HepG2 (cell line): ENCODE measurements around the gene CNNM4. TPM values are rescaled to one million over a fixed set of nuclear protein-coding genes. Genes with fewer than 3 reads are reported as not detected.

Source experiments
- AFF4 ChIP-seq: sonication (generic); formaldehyde crosslinking; IDR thresholded peaks from 2 replicates; pipeline ENCODE4 v1.4.0; 2020; ENCODE audit warnings: missing genetic modification reagents
- ASH2L ChIP-seq: fragments of 300-600, 200-600 bp; sonication (generic); IDR thresholded peaks from 2 replicates; pipeline ENCODE4 v1.7.0; 2017; ENCODE audit warnings: low read depth, mild to moderate bottlenecking, moderate library complexity, mixed read lengths, low read length; ENCODE audit not compliant: insufficient read length
- HIVEP1 ChIP-seq: sonication (generic); formaldehyde crosslinking; IDR thresholded peaks from 2 replicates; pipeline ENCODE4 v1.4.0; 2020; ENCODE audit warnings: mild to moderate bottlenecking, missing genetic modification reagents
- KDM5B ChIP-seq: sonication (generic); formaldehyde crosslinking; IDR thresholded peaks from 2 replicates; pipeline ENCODE4 v1.4.0; 2020; ENCODE audit warnings: missing genetic modification reagents, mild to moderate bottlenecking, borderline replicate concordance
- POGK ChIP-seq: sonication (generic); formaldehyde crosslinking; conservative IDR thresholded peaks from 2 replicates; pipeline ENCODE4 v1.8.0; 2022; ENCODE audit warnings: mild to moderate bottlenecking, moderate library complexity, missing genetic modification reagents
- RARA ChIP-seq: IDR thresholded peaks from 2 replicates; pipeline ENCODE4 v1.6.1; 2016; ENCODE audit warnings: missing genetic modification reagents, missing compliant biosample characterization
- SALL1 ChIP-seq: sonication (generic); formaldehyde crosslinking; IDR thresholded peaks from 2 replicates; pipeline ENCODE4 v1.8.0; 2022; ENCODE audit warnings: mild to moderate bottlenecking, missing genetic modification reagents
- THRA ChIP-seq: sonication (generic); formaldehyde crosslinking; IDR thresholded peaks from 2 replicates; pipeline ENCODE4 v1.4.0; 2020; ENCODE audit warnings: missing genetic modification reagents, borderline replicate concordance
- ZBTB10 ChIP-seq: sonication (generic); formaldehyde crosslinking; IDR thresholded peaks from 2 replicates; pipeline ENCODE4 v1.4.0; 2020; ENCODE audit warnings: missing genetic modification reagents, borderline replicate concordance
- ZNF124 ChIP-seq: sonication (generic); formaldehyde crosslinking; IDR thresholded peaks from 2 replicates; pipeline ENCODE4 v1.4.0; 2020; ENCODE audit warnings: missing genetic modification reagents
- ZNF280D ChIP-seq: sonication (generic); formaldehyde crosslinking; IDR thresholded peaks from 2 replicates; pipeline ENCODE4 v1.5.1; 2020; ENCODE audit warnings: mild to moderate bottlenecking, missing genetic modification reagents
- ZNF296 ChIP-seq: sonication (generic); formaldehyde crosslinking; conservative IDR thresholded peaks from 2 replicates; pipeline ENCODE4 v1.5.0; 2020; ENCODE audit warnings: mild to moderate bottlenecking, missing genetic modification reagents
- ZNF354B ChIP-seq: sonication (generic); formaldehyde crosslinking; IDR thresholded peaks from 2 replicates; pipeline ENCODE4 v1.8.0; 2022; ENCODE audit warnings: mild to moderate bottlenecking, missing genetic modification reagents
- ZNF788 ChIP-seq: sonication (generic); formaldehyde crosslinking; IDR thresholded peaks from 2 replicates; pipeline ENCODE4 v1.5.0; 2020; ENCODE audit warnings: mild to moderate bottlenecking, missing genetic modification reagents, borderline replicate concordance
- polyA plus RNA-seq, 8 experiments: library from polyadenylated mRNA; depleted of rRNA in 3 of 8; stranded (reverse) in 7 of 8; unstranded in 1 of 8; fragments of >200 nt; fragmentation: Illumina TruSeq in 4 of 8; extraction: Trizol in 4 of 8; gene quantifications; 2 replicates each; pipeline versions ENCODE4 v1.2.1 to v1.2.3, GENCODE V29; 2011 to 2016; ENCODE audit warnings: low read depth in 4 of 8, missing spikeins in 1 of 8, mixed read lengths in 1 of 8; ENCODE audit not compliant: insufficient read depth in 1 of 8
- total RNA-seq, 5 experiments: library from RNA; depleted of rRNA; stranded (reverse); fragments of >200 nt; fragmentation: Illumina TruSeq; extraction: Trizol; gene quantifications; 2 replicates each; pipeline ENCODE4 v1.2.3, GENCODE V29; 2016; ENCODE audit warnings: low read depth in 1 of 5

Gene CNNM4
- total and polyA plus RNA-seq, 2 of the 13 experiments (the other 11 are each of a cell fraction or from before 2014, with no cell fraction given): 5.9 to 8.4 TPM

- peak; percentile 38; the same call in 1 of the 2 replicates for TF ChIP-seq ZNF788 (CRISPR knock-in tag)
- TF ChIP-seq ZNF296 (CRISPR knock-in tag): peak; percentile 64; the same call in 1 of the 2 replicates
- no peak for TF ChIP-seq ZBTB10 (CRISPR knock-in tag)
- peak; percentile 78 for TF ChIP-seq KDM5B (CRISPR knock-in tag)
- TF ChIP-seq THRA: no peak
- TF ChIP-seq ASH2L: peak; percentile 23
- TF ChIP-seq HIVEP1: peak; percentile 57; the same call in 1 of the 2 replicates
- peak; percentile 53; the same call in 1 of the 2 replicates for TF ChIP-seq POGK (CRISPR knock-in tag)
- peak; percentile 36 for TF ChIP-seq SALL1
- no peak for TF ChIP-seq RARA
- 0 out of 2 replicates have a peak, but pooled peaks have one; percentile 35 for TF ChIP-seq ZNF124 (CRISPR knock-in tag)
- TF ChIP-seq ZNF280D (CRISPR knock-in tag): no peak
- TF ChIP-seq ZNF354B: no peak
- no peak for TF ChIP-seq AFF4 (CRISPR knock-in tag)
Observed at GRCh38 chr2:96816836-96817702, 56.4 kb downstream of the CNNM4 start (continued).
